H9 (cell line): ENCODE results near the gene CLEC2D. TPM values are rescaled to one million over a fixed set of nuclear protein-coding genes. Genes with fewer than 3 reads are reported as not detected.
"Not testable (repeated sequence)": the region's sequence is repeated elsewhere in the genome, so short reads cannot be mapped to it uniquely, and the experiment has no call there.

Experiments used
- DNase-seq: peaks from one replicate; pipeline ENCODE4 v3.0.0-alpha.2; 2017
- H2AFZ ChIP-seq: one replicate; pipeline ENCODE4 v1.6.1; 2013; ENCODE audit warnings: mild to moderate bottlenecking, low read length, control low read depth, moderate library complexity
- H2AK5ac ChIP-seq: 2 replicates; pipeline ENCODE4 v1.6.1; 2013; ENCODE audit warnings: low read length, control low read depth, mixed read lengths; ENCODE audit not compliant: insufficient read length
- H2BK120ac ChIP-seq: one replicate; pipeline ENCODE4 v1.6.1; 2013; ENCODE audit warnings: low read depth, mild to moderate bottlenecking, low read length, control low read depth, inconsistent platforms; ENCODE audit not compliant: poor library complexity, severe bottlenecking
- H2BK12ac ChIP-seq: 2 replicates; pipeline ENCODE4 v1.6.1; 2013; ENCODE audit warnings: low read length, control low read depth, mixed read lengths, low read depth; ENCODE audit not compliant: insufficient read length
- H2BK15ac ChIP-seq: 2 replicates; pipeline ENCODE4 v1.6.1; 2013; ENCODE audit warnings: low read depth, low read length, control low read depth
- H2BK20ac ChIP-seq: one replicate; pipeline ENCODE4 v1.6.1; 2013; ENCODE audit warnings: low read depth, mild to moderate bottlenecking, low read length, control low read depth, inconsistent platforms; ENCODE audit not compliant: poor library complexity, severe bottlenecking
- H2BK5ac ChIP-seq: 2 replicates; pipeline ENCODE4 v1.6.1; 2013; ENCODE audit warnings: low read length, control low read depth, mixed read lengths; ENCODE audit not compliant: insufficient read length
- H3K14ac ChIP-seq: 2 replicates; pipeline ENCODE4 v1.6.1; 2013; ENCODE audit warnings: low read length, control low read depth; ENCODE audit not compliant: insufficient read depth
- H3K18ac ChIP-seq: 2 replicates; pipeline ENCODE4 v1.6.1; 2013; ENCODE audit warnings: low read depth, mild to moderate bottlenecking, mixed read lengths, low read length, control low read depth; ENCODE audit not compliant: insufficient read length
- H3K23ac ChIP-seq: 2 replicates; pipeline ENCODE4 v1.6.1; 2013; ENCODE audit warnings: low read length, control low read depth, mixed read lengths, low read depth; ENCODE audit not compliant: insufficient read length
- H3K23me2 ChIP-seq: 2 replicates; pipeline ENCODE4 v1.6.1; 2013; ENCODE audit warnings: low read depth, mild to moderate bottlenecking, mixed read lengths, low read length, control low read depth; ENCODE audit not compliant: insufficient read length, poor library complexity, severe bottlenecking
- H3K27ac ChIP-seq: 2 replicates; pipeline ENCODE4 v1.5.1; 2013; ENCODE audit warnings: low read length, control low read depth, mixed read lengths, low read depth; ENCODE audit not compliant: insufficient read length
- H3K27me3 ChIP-seq: 2 replicates; pipeline ENCODE4 v1.6.1; 2013; ENCODE audit warnings: low read length, control low read depth, inconsistent platforms; ENCODE audit not compliant: insufficient read depth
- H3K4ac ChIP-seq: 2 replicates; pipeline ENCODE4 v1.6.1; 2013; ENCODE audit warnings: low read depth, mild to moderate bottlenecking, control low read depth, inconsistent platforms, low read length, moderate library complexity
- H3K4me1 ChIP-seq: 2 replicates; pipeline ENCODE4 v1.6.1; 2013; ENCODE audit warnings: low read length, control low read depth, inconsistent platforms; ENCODE audit not compliant: insufficient read depth
- H3K4me2 ChIP-seq: 2 replicates; pipeline ENCODE4 v1.6.1; 2013; ENCODE audit warnings: low read length, control low read depth, mixed read lengths; ENCODE audit not compliant: insufficient read length, insufficient read depth
- H3K56ac ChIP-seq: 2 replicates; pipeline ENCODE4 v1.6.1; 2013; ENCODE audit warnings: low read depth, mild to moderate bottlenecking, mixed read lengths, low read length, control low read depth; ENCODE audit not compliant: insufficient read length
- H3K79me1 ChIP-seq: 2 replicates; pipeline ENCODE4 v1.6.1; 2013; ENCODE audit warnings: low read depth, mild to moderate bottlenecking, moderate library complexity, low read length, control low read depth, inconsistent platforms; ENCODE audit not compliant: insufficient read depth, poor library complexity, severe bottlenecking
- H3K79me2 ChIP-seq: 2 replicates; pipeline ENCODE4 v1.6.1; 2013; ENCODE audit warnings: low read length, control low read depth, inconsistent platforms; ENCODE audit not compliant: insufficient read depth
- H3K9ac ChIP-seq: 2 replicates; pipeline ENCODE4 v1.6.1; 2013; ENCODE audit warnings: low read length, control low read depth, mixed read lengths; ENCODE audit not compliant: insufficient read length; ENCODE audit errors: extremely low read depth
- H3K9me3 ChIP-seq: one replicate; pipeline ENCODE4 v1.6.1; 2013; ENCODE audit warnings: low read depth, low read length, inconsistent platforms; ENCODE audit not compliant: control insufficient read depth
- H3T11ph ChIP-seq: one replicate; pipeline ENCODE4 v1.6.1; 2013; ENCODE audit warnings: mild to moderate bottlenecking, low read length, control low read depth, inconsistent platforms
- H4K20me1 ChIP-seq: one replicate; pipeline ENCODE4 v1.6.1; 2013; ENCODE audit not compliant: control insufficient read depth, insufficient read length, insufficient read depth
- H4K5ac ChIP-seq: 2 replicates; pipeline ENCODE4 v1.6.1; 2013; ENCODE audit warnings: low read depth, mild to moderate bottlenecking, mixed read lengths, low read length, control low read depth; ENCODE audit not compliant: insufficient read length
- H4K8ac ChIP-seq: replicated peaks from 2 replicates; pipeline ENCODE4 v1.6.1; 2013; ENCODE audit warnings: low read length, control low read depth, mixed read lengths, low read depth; ENCODE audit not compliant: insufficient read length
- H4K91ac ChIP-seq: 2 replicates; pipeline ENCODE4 v1.6.1; 2013; ENCODE audit warnings: low read depth, mild to moderate bottlenecking, moderate library complexity, mixed read lengths, low read length, control low read depth; ENCODE audit not compliant: insufficient read length
- H3K27ac Mint-ChIP-seq, 3 experiments: 2 replicates in 2 of 3; 3 replicates in 1 of 3; pipeline ENCODE4 v1.8.0; 2020 to 2021; ENCODE audit warnings: mixed read lengths in 3 of 3, mild to moderate bottlenecking in 1 of 3, moderate library complexity in 1 of 3
- H3K27me3 Mint-ChIP-seq: 2 replicates; pipeline ENCODE4 v1.8.0; 2021; ENCODE audit warnings: low read depth, mild to moderate bottlenecking, moderate library complexity, mixed read lengths
- H3K36me3 Mint-ChIP-seq, 3 experiments: 2 replicates in 2 of 3; 3 replicates in 1 of 3; pipeline ENCODE4 v1.8.0; 2020 to 2021; ENCODE audit warnings: low read depth in 3 of 3, mixed read lengths in 3 of 3; ENCODE audit not compliant: insufficient read depth in 1 of 3
- H3K4me1 Mint-ChIP-seq, 2 experiments: 2 replicates each; pipeline ENCODE4 v1.8.0; 2020; ENCODE audit warnings: mixed read lengths in 2 of 2
- H3K4me3 Mint-ChIP-seq, 2 experiments: 2 replicates in 1 of 2; 3 replicates in 1 of 2; pipeline ENCODE4 v1.8.0; 2020 to 2021; ENCODE audit warnings: mild to moderate bottlenecking in 2 of 2, mixed read lengths in 2 of 2, moderate library complexity in 1 of 2
- H3K9me3 Mint-ChIP-seq, 2 experiments: 2 replicates in 1 of 2; 3 replicates in 1 of 2; pipeline ENCODE4 v1.8.0; 2020; ENCODE audit warnings: mild to moderate bottlenecking in 2 of 2, mixed read lengths in 2 of 2, moderate library complexity in 1 of 2
- CTCF ChIP-seq: fragments of 200-600 bp; sonication (generic); conservative IDR thresholded peaks from 3 replicates; pipeline ENCODE4 v1.8.0; 2021; ENCODE audit warnings: antibody characterized with exemption, mild to moderate bottlenecking
- WGBS: extraction: QIAGEN DNeasy Blood & Tissue Kit; methylation state at CpG from one replicate; pipeline ENCODE4 v1.1.7; 2013; ENCODE audit warnings: missing lambda C conversion rate, low lambda C conversion rate, mixed read lengths; ENCODE audit not compliant: insufficient read length; ENCODE audit errors: extremely low coverage; 5-methylcytosine and 5-hydroxymethylcytosine counted together
- total RNA-seq: library from RNA; stranded (reverse); gene quantifications from 2 replicates; pipeline ENCODE4 v1.2.1, GENCODE V29; 2021

Gene CLEC2D
- total RNA-seq, 1 experiment from 2014 or later = 2.1 TPM

DNA sequence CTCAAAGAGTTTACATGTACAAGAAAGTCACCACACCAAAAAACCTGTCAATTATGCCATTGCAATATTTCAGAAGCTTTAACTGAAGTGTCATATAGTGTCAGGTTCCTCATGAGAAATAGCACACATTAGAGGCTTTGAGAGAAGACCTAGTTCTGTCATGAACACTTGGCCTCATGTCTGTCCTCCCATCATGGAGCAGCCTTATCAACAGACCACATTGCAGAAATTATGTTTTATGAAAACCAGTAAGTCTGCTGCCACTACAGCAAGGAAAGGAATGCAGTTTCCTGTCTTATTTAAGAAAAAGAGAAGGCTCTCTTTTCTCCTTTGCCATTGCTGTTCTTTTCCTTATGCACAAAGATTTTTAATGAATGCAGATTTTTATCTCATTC, 26.2 kb upstream of the CLEC2D start:
- H3K4ac ChIP-seq = no peak overlapping the region
- no peaks in the 10 kb centered on the region; the same call in none of the 2 replicates for H3K27me3 Mint-ChIP-seq
- DNase-seq = no peak

DNA sequence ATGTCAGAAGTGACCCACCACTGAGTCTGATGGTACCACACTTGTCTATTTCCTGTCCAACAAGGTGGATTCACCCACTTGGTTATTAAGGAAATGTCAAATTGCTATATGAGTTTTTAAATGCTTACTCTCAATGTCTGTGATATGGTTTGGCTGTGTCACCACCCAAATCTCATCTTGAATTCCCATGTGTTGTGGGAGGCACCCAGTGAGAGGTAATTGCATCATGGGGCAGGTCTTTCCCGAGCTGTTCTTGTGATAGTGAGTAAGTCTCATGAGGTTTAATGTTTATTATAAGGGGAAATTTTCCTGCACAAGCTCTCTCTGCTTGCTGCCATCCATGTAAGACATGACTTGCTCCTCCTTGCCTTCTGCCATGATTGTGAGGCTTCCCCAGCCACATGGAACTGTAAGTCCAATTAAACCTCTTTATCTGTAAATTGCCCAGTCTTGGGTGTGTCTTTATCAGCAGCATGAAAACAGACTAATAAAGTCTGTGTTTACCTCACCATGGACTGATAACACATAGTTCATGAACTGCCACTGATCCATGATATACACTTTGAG, 24.4 kb upstream of the CLEC2D start:
- H3K18ac ChIP-seq, H3K9me3 Mint-ChIP-seq, H3K56ac ChIP-seq, H4K20me1 ChIP-seq, H2BK20ac ChIP-seq, DNase-seq, H2AFZ ChIP-seq, H3K27ac Mint-ChIP-seq, H4K8ac ChIP-seq, H3T11ph ChIP-seq, H4K91ac ChIP-seq, H3K79me1 ChIP-seq, H2BK12ac ChIP-seq, H3K4ac ChIP-seq, H3K9me3 ChIP-seq, H3K4me3 Mint-ChIP-seq, H2BK15ac ChIP-seq, H3K4me2 ChIP-seq, H3K27me3 Mint-ChIP-seq, H3K79me2 ChIP-seq, H4K5ac ChIP-seq, H3K23ac ChIP-seq, H3K27me3 ChIP-seq, H2BK5ac ChIP-seq, H3K9ac ChIP-seq, H3K14ac ChIP-seq, H3K27ac ChIP-seq, H2BK120ac ChIP-seq, H3K4me1 ChIP-seq, H2AK5ac ChIP-seq: not testable (repeated sequence)
- H3K23me2 ChIP-seq = peaks cover 14% of the 10 kb centered on the region
- peaks cover 22 to 23% of the 10 kb centered on the region in 2 experiments for H3K4me1 Mint-ChIP-seq
- no CpG with 5 or more reads among the region's 1 CpG for WGBS
- H3K36me3 Mint-ChIP-seq = peaks cover 3 to 11% (median 10%) of the 10 kb centered on the region in 3 experiments

More for the DNA sequence above, 26.2 kb upstream of the CLEC2D start:
- Histone ChIP-seq H2AFZ (no peak overlapping the region), H3K14ac (no peak overlapping the region), H2BK15ac (no peak overlapping the region), H3K23me2 (peaks cover 9% of the 10 kb centered on the region), H3K27me3 (no peaks in the 10 kb centered on the region), H2AK5ac (no peak overlapping the region), H3K4me2 (no peak overlapping the region), H3K18ac (no peak overlapping the region), H3T11ph (no peak overlapping the region), H2BK20ac (no peak overlapping the region), H4K91ac (no peak overlapping the region), H3K27ac (no peak overlapping the region), H3K9ac (no peak overlapping the region), H3K23ac (no peak overlapping the region), H4K8ac (no peak overlapping the region), H2BK120ac (no peak overlapping the region), H2BK5ac (no peak overlapping the region), H3K4me1 (no peaks in the 10 kb centered on the region), H3K79me2 (no peaks in the 10 kb centered on the region), H3K9me3 (no peaks in the 10 kb centered on the region), H3K79me1 (no peaks in the 10 kb centered on the region), H4K5ac (no peak overlapping the region), H4K20me1 (no peaks in the 10 kb centered on the region), H3K56ac (no peak overlapping the region), H2BK12ac (no peak overlapping the region)
- Mint-ChIP-seq H3K27ac (no peak overlapping the region), H3K4me3 (no peak overlapping the region), H3K36me3 (peaks cover 8 to 16% (median 14%) of the 10 kb centered on the region in 3 experiments), H3K4me1 (peaks cover 9 to 10% of the 10 kb centered on the region in 2 experiments), H3K9me3 (peaks cover 0 to 11% of the 10 kb centered on the region in 2 experiments; a peak in 3 of 5 replicates)
- TF ChIP-seq CTCF = no peak
